GM18873 (cell line): Measurements from ENCODE around the gene RUFY1.
"Not testable (repeated sequence)": the region's sequence is repeated elsewhere in the genome, so short reads cannot be mapped to it uniquely, and the experiment has no call there.

Experiments
- ATAC-seq: cut with Tn5 transposase; IDR thresholded peaks from one replicate; pipeline ENCODE4 v1.9.1; 2021; ENCODE audit warnings: mild to moderate bottlenecking, moderate library complexity, moderate number of reproducible peaks; ENCODE audit not compliant: unreplicated experiment, low FRiP score

Gene RUFY1

DNA sequence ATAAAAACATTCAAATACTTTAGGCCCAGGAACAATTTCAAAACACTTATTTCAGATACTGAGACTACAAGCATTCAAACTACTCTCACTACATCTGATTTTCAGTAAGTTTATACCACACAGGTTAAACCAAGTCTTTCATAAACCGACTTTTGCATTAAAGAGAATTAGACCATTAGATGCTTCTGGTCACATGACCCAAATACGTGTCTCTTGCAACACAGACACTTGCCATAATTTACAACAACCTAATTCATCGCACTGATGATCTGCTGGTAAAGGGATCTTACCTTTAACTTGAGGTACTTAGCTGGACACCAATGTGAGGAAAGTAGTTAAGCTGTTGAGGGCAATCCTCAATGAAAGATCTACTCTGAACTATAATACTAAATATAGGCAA is 69.9 kb downstream of the RUFY1 start:
- ATAC-seq: no peak

DNA sequence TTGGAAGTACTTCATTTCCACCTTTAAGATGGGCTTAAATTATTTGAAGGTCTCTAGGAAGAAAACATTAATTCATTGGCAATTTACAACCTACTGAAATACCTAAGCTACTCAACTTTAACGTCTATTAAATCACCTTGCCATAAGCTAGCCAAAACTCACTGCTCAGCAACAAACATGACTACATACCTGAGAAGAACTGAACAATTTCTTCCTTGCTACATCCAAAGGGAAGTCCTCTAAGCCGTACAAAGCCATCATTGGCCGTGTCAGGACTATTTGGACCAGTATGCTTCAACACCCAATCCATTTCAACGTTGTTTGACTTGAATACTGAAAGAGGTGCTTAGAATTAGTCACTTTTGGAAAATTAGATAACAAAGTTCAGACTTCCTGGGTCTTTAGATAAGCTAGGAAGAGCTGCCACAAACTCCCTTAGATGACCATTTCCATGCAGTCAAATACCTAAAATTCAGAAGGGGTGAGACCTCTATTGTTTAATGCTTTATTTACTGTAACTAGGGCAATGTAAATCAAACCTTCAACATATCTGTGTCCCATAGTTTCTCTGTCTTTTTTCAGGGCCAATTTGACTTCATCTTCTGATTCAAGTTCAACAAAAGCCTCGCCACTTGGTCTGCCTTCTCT is 70.5 kb downstream of the RUFY1 start:
- ATAC-seq: no peak

DNA sequence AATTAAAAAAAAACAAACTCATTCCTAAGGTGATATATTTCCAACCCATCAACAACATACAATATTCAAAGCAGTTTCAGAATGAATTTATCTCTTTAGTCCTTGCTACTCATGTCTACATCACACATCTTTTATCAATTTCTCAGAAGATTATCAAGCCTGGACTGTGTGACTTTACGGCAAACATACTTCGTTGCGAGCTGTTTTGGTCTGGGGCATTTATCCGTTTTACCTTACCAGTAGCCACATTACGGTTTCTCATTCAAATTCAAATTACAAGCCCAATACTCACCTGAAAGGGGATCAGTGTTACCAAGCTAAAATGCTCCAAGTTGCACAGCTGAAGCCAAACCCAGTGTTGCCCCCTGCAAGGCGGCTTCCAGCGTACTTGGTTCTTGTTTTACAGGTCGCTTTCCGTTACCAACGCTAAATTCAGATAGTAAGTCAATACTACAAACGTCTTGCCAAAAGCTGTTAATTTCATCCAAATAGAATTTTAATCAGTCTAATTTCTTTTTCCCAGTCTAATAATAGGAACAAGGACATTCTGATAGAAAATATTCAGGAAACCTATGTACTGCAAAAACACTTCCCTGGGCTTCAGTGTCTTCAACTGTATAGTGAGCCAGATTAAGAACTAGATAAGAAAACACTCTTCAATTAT is 71.3 kb downstream of the RUFY1 start:
- ATAC-seq: no peak

DNA sequence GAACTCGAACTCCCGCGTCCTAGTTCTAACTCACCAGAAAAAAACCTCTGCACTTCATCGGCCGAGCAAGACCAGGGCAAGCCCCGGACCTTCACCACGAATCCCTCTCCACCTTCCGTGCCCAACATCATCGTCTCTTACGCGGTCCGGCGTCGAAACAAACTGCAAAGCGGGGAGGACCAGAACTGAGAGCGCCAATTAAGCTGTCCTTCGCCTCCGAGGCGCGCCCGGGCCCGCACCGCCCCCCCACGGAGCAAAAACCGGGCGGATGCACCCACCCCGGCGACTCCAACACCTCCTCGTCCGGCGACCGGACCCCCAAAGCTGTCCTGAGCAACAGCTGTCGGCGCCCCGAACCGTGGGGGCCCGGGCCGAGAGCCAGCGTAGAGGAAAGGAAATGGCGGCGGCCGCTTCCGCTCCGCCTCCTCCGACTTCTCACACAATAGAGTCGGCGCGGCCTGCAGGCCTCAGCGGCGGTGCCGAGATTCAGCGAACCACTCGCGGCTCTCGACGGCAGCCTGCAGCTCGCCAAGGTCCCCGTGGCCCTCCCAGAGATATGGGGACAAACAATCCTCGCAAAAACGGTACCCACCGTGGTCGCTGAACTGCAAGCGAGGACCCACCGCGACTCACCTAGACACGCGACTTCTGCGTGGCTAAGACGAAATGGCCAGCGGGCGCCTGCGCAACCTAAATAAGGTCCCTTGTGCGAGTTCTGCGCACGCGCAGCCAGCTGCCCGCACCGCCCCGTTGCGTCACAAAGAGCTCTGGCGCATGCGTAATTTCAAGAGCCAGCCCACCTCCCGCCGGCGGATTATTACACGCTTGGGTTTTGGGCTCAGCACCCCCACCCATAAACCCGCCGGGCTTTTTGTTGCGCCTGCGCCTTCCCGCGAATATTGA is 72.9 kb downstream of the RUFY1 start, which contains the start of gene HNRNPH1:
TSS of gene HNRNPH1 (minus strand) at position 669 of the 903 bp plus-strand sequence. CDS start at position 131, 538 bp downstream.
- ATAC-seq: peak; percentile 72

DNA sequence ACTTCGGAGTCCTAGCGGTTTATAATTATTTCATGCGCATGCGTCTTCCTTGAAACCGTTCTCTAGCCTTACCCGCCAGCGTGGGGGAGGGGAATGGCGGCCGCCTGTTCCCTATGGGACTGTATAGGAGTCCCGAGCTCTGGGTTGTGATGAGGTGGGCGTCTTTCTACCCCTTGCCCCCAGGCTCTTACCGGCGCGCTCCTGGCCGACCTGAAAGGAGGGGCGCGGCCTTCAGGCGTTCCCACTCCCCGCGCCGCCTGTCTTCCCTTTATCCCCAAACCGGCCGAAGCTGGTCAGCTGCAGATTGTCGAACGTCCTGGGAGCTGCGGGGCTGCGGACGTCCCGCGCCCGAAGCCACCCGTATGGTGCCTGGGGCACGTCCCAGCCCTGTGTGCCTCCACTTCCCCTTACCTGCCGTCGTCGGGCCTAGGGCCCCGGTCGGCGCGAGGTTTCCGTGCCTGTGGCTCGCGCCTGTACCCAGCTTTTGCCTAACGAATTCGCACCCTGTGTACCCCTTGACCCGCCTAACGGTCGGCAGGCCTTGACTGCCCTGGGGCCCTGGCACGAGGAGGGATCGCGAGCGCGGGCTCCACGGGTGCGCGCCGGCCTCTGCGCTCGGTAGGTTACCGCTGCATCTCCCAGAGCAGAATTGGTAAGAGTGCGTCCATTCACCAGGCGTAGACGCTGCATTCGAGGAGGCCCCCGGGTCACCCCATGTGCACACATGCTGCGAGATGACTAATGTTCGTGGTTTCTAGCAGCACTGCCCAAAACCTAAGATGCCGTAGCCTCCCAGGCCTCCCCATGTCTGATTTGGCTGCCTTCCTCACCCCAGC is 73.8 kb downstream of the RUFY1 start:
- ATAC-seq: no peak

DNA sequence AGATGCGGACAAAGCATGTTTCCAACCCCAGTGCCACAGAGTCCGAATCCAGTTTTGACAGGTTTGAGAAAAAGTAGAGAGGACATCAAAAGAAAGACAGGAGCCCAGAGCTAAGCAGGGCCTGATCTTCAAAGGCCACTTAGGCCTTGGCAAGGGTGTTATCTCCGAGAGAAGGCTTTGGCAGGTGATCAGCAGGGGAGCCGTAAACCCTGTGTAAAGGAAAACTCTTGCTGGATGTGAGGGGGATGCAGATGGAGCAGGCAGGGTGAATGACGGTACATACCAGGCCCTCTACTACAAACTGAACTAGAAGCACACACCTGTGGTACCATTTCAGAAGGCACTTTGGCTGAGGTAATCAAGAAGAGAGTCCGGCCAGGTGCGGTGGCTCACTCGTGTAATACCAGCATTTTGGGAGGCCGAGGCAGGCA is 74.5 kb downstream of the RUFY1 start:
- ATAC-seq: no peak

DNA sequence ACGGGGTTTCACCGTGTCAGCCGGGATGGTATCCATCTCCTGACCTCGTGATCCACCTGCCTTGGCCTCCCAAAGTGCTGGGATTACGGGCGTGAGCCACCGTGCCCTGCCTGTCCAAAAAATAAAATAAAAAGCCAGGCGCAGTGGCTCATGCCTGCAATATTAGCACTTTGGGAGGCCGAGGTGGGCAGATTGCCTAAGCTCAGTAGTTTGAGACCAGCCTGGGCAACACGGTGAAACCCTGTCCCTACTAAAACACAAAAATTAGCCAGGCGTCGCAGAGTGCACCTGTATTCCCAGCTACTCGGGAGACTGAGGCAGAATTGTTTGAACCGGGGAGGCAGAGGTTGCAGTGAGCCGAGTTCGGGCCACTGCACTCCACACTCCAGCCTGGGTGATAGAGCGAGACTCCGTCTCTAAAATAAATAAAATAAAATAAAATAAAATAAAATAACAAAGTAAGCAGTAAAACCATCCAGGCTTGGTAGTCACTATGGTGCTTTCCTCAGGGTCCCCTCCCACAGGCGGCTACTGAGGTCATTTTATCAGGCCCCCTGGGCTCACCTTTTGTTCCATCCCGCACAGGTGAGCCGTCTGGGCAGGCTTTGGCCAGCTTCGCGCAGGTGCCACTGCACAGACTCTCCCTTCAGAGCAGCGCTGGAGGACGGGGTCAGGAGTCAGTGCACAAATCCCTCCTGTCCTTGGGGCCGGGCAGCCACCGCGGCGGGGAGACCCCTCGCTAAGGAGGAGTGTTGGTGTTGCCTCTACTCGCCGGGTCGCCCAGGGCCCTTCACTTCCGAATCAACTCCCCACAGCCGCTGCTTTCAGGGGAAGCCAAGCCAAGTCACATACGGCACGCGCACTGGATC is 83.4 kb downstream of the RUFY1 start:
- peak; percentile 9 for ATAC-seq

DNA sequence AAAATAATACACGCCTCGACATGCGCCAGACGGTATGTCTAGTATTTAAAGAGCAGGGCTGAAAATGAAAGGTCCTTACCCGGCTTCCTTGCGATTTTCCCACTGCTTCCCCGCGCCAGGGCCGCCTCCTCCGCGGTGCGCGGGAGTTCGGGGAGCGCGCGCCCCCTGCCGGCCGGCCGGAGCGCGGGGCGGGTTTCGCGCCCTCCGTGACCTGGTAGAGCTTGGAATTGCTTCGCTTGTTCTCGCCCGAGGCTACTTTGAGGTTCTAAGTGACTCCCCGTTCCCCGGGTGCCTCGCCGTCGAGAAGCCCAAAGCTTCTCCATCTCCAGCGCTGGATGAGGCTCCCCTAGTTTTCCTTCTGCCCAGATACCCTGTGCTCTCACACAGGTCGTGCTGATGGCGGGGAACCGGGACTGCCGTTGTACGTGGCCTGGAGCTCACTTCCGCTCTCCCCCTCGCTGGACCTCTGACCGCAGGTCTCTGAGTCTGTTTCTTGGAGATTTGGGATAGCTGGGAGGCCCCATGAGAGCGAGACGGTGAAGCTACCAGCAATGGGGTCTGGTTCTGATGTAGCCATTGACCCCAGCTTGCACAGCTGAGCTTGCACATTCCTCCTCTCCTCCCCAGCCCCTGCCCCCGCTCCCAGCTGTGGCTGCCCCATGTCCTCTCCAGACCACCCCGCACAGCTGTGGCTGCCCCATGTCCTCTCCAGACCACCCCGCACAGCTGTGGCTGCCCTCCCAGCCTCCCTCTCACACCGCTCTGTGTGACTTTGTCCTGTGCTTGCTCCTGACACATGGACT is 84.2 kb downstream of the RUFY1 start:
- ATAC-seq: peak; percentile 71

DNA sequence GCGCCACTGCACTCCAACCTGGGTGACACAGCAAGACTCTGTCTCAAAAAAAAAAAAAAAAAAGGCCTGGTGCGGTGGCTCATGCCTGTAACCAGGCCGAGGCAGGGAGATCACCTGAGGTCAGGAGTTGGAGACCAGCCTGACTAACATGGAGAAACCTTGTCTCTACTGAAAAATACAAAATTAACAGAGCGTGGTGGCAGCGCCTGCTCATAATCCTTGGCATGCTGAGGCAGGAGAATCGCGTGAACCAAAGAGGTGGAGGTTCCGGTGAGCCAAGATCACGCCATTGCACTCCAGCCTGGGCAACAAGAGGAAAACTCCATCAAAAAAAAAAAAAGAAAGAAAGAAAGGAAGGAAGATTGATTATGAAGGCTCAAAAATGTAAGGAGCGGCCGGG is 88.9 kb downstream of the RUFY1 start:
- ATAC-seq: not testable (repeated sequence)

DNA sequence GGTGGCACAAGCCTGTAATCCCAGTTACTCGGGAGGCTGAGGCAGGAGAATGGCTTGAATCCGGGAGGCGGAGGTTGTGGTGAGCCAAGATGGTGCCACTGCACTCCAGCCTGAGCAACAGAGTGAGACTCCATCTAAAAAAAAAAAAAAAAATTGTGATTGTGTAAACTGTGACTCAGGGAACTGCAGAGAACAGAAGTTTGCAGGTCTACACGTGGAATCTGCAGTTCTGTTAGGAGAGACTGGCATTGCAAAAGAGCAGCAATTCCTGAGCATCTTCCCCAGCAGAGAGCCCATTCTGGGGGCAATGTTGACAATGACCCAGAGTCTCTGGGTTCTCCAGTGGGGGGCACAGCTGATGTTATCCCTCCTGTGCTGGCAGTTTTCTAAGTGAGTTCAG is 91.4 kb downstream of the RUFY1 start:
- ATAC-seq: not testable (repeated sequence)

DNA sequence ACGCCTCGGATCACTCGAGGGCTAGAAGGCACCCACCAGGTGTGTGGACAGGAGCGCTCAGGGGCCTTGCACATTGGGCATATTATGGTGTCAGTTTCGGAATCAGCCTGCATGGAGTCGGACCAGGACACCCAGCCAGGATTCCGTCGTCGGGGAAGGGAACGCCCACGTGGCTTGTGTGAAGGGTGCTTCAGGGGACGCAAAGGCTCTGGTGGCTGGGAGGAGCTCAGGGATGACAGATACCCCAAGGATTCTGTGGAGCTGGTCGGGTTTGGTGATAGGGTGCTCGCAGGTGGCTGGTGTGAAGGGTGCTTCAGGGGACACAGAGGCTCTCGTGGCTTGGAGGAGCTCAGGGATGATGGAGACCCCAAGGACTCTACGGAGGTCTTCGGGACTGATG is 92.3 kb downstream of the RUFY1 start:
- not testable (repeated sequence) for ATAC-seq

DNA sequence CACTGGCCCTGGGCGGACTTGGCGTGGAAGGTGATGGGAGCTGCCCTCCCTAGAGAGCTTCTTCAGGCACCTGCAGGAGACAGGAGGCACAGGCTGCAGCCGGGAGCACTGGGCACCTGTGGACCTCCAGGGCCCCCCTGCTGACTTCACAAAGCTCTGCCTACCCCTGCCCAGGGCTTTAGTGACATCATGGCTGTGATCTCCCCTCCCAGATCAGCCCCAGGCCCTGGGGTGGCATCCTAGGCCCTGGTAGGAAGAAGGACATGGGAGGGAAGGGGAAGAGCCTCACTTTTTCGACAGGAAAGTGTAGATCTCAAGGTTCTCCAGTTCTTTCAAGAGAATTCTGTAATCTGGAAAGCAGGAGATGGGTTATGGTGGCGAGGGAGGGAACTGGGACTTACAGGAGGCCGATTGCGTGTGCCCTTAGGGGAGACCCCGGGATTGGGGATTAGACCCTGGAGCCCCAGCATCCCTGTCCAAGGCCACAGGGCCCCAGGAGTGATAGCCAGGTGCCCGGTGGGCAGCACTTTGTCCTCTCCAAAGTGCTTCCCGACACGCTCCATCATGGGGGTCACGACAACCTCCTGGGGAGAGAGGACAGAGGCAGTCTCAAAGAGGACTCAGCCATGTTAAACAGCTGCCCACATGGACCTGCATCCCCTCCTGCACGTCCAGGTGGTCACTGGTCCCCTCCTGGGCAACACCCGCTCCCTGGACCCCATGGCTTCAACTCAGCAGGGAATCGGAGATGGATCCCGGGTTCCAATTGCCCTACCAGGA is 93.0 kb downstream of the RUFY1 start:
- not testable (repeated sequence) for ATAC-seq

DNA sequence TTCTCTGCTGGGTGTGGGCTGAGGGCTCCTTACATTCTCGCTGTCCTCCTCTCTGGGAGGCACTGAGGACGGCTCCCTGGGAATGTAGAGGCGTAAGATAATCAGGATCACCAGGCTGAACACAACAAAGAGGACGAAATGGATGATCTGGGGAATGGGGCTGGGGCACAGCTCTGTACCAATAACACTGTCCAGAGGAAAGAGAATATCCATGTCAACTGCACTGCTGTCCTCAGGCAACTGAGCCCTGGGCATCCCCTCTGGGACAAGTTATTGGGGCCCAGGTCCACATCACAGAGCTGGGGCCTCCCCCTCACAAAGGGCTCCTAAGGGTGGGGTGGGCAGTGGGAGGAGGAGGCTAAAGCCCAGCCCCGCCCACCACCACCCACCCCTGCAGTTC is 94.4 kb downstream of the RUFY1 start:
- ATAC-seq: not testable (repeated sequence)

DNA sequence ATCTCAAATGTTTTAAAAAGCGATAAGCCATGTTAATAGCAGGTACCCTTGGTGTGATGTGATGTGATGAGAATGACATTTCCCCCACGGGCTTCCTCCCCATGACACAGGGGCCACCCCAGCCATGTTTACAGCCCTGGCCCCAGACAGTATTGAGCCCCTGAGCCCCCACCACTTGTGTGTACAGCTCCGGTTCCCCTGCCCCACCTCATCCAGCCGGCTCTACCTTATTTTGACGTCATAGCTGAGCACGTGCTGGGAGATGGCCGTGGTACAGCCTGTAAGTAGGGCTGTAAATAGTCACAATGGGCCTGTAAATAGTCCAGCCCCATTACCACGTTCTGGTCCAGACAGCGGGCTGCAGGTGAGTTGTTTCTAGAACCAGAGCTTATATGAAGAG is 98.1 kb downstream of the RUFY1 start:
- ATAC-seq: no peak

DNA sequence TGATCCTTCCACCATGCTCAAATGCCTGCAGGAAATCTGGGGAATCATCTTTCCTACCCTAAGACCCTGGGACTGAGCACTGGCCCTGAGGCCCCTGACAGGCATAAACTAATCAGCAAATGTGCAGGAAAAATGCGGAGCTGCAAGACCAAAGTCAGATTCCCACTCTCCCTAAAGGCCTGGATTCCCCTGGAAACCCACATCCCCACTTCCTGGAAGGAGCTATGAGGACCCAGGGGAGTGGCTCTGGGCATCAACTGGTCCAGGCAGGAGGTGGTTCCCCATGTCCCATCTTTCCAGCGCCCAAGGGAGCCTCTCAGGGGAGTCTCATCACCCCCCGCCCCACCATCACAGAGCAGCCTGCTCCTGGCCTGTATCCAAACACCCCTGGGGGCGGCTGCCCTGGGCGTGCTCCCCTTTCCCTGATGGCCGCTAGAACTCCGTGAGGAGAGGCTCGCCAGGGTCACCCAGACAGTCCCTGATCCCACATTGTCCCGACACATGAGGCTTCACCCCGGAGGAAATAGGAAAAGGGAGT is 98.9 kb downstream of the RUFY1 start:
- not testable (repeated sequence) for ATAC-seq

DNA sequence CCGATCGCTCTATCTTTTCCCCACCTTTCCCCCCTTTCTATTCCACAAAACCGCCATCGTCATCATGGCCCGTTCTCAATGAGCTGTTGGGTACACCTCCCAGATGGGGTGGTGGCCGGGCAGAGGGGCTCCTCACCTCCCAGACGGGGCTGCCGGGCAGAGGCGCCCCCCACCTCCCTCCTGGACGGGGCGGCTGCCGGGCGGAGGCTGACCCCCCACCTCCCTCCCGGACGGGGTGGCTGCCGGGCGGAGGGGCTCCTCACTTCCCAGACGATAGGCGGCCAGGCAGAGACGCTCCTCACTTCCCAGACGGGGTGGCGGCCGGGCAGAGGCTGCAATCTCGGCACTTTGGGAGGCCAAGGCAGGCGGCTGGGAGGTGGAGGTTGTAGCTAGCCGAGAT is 99.9 kb downstream of the RUFY1 start:
- ATAC-seq: not testable (repeated sequence)

DNA sequence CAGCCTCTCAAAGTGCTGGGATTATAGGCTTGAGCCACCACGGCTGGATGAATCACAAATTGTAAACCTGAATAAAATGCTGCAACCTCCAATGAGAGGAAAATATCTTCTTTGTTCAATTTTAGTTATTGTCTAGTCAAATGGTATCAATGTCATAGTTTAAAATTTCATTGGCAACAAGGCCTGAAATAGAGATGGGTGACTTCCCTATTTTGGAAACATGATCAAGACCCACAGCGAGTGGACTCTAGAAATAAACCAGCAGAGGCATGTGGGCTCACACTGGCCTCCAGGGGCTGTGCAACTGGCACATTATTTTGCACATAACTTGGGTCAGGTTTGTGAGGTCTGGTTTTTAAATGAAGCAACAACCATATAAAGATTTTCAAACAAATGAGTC is 102.8 kb downstream of the RUFY1 start:
- ATAC-seq: not testable (repeated sequence)
